ENCODE results near the gene ABCA7. TPM values are rescaled to one million over a fixed set of nuclear protein-coding genes. Genes with fewer than 3 reads are reported as not detected.

ABCA7 gene
- total RNA-seq, 1 experiment from 2014 or later: 91.4 TPM

DNA sequence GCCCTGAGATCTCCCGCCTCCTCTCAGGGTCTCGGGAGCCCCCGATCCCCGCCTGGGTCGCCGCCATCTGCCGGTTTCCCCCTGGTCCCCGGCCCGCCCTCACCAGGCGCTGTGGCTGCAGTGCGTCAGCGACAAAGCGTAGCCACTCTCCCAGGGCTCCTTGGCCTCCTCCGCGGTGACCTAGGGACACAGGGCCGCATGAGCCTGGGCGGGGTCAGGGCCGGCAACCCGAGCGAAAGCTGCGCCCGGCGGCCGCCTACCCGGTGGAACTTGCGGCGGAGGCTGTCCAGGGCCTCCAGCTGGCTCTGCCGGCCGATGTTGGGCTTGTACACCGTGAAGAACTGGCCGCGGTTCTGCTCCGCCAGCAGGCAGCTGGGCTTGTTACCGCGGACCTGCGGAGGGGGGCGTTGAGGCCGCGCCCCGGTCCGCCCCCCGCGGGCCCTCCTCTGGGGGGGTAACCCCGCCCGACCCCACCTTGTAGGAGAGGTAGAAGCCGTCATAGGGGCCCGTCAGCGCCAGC, 69.2 kb downstream of the ABCA7 start:
- RAD21 ChIA-PET (ENCODE audit: low non-redundant PET in 1 of 2, low total read pairs in 2 of 2, uncharacterized antibody in 2 of 2, unreplicated experiment in 2 of 2): no interaction called here
- no peak overlapping the region for H3K4me3 ChIP-seq (replicated peaks in 1 of 2; ENCODE audit: low read depth in 1 of 2, low read length in 2 of 2)
- H3K27ac ChIP-seq (ENCODE audit: low read depth, low read length): no peak overlapping the region
- H3K79me2 ChIP-seq (ENCODE audit: insufficient read depth, low read length): peaks cover 24% of the 10 kb centered on the region
- POLR2A ChIA-PET: no interaction called here
- no peak overlapping the region for H3K9ac ChIP-seq (ENCODE audit: low read length)
- H3K36me3 ChIP-seq (ENCODE audit: control insufficient read depth in 1 of 2, insufficient read depth in 2 of 2, low read length in 2 of 2): peaks cover 4 to 23% of the 10 kb centered on the region in 2 experiments; a peak in 3 of 4 replicates
- H4K20me1 ChIP-seq (ENCODE audit: insufficient read depth): no peaks in the 10 kb centered on the region
- no peak overlapping the region for H2AFZ ChIP-seq (ENCODE audit: low read depth, low read length, poor library complexity, severe bottlenecking)
- no peak for DNase-seq (ENCODE audit: low read depth, low spot score)
- CTCF ChIA-PET: no interaction called here
- ATAC-seq: no peak
- intact Hi-C loops (cut with micrococcal nuclease): no loop called here
- no peaks in the 10 kb centered on the region for H3K9me3 ChIP-seq (ENCODE audit: control insufficient read depth in 1 of 2, insufficient read depth in 1 of 2, low read depth in 1 of 2, low read length in 2 of 2)
- peaks cover 18 to 52% of the 10 kb centered on the region in 2 experiments for H3K4me1 ChIP-seq (ENCODE audit: control insufficient read depth in 1 of 2, insufficient read depth in 2 of 2, low read length in 2 of 2)
- TF ChIP-seq FOSL1 (IDR thresholded peaks at IDR 0.05; ENCODE audit: low read depth) (no peak), ZFX (IDR thresholded peaks at IDR 0.05) (no peak; the same call in 1 of the 2 replicates), TCF7L2 (IDR thresholded peaks at IDR 0.05; ENCODE audit: borderline replicate concordance, extremely low read depth, insufficient read depth, insufficient read length) (no peak), RAD21 (IDR thresholded peaks at IDR 0.05; ENCODE audit: low read depth) (no peak), CEBPB (IDR thresholded peaks at IDR 0.05; ENCODE audit: low read depth) (no peak), MAX (IDR thresholded peaks at IDR 0.05) (no peak), ATF3 (IDR thresholded peaks at IDR 0.05) (no peak), ZNF274 (IDR thresholded peaks at IDR 0.05; ENCODE audit: low read depth, low read length) (no peak), ELF1 (IDR thresholded peaks at IDR 0.05; ENCODE audit: borderline replicate concordance, low read depth) (no peak), SRF (IDR thresholded peaks at IDR 0.05; ENCODE audit: low read depth) (no peak), EZH2 (IDR thresholded peaks at IDR 0.05) (no peak), JUND (IDR thresholded peaks at IDR 0.05) (no peak), POLR2AphosphoS5 (IDR thresholded peaks at IDR 0.05; ENCODE audit: low read depth, low read length) (no peak), POLR2A (IDR thresholded peaks at IDR 0.05; ENCODE audit: borderline replicate concordance, extremely low read depth, insufficient read depth, insufficient read length) (no peak), YY1 (IDR thresholded peaks at IDR 0.05; ENCODE audit: extremely low read depth, insufficient replicate concordance, low read depth, low read length) (no peak), ZBTB33 (IDR thresholded peaks at IDR 0.05; ENCODE audit: extremely low read depth, insufficient replicate concordance, low read length) (no peak), EZH2phosphoT487 (IDR thresholded peaks at IDR 0.05; ENCODE audit: borderline replicate concordance) (no peak), SIN3A (IDR thresholded peaks at IDR 0.05; ENCODE audit: low read depth) (no peak), EGR1 (IDR thresholded peaks at IDR 0.05; ENCODE audit: low read depth) (no peak)
- TF ChIP-seq, protein P1, sequence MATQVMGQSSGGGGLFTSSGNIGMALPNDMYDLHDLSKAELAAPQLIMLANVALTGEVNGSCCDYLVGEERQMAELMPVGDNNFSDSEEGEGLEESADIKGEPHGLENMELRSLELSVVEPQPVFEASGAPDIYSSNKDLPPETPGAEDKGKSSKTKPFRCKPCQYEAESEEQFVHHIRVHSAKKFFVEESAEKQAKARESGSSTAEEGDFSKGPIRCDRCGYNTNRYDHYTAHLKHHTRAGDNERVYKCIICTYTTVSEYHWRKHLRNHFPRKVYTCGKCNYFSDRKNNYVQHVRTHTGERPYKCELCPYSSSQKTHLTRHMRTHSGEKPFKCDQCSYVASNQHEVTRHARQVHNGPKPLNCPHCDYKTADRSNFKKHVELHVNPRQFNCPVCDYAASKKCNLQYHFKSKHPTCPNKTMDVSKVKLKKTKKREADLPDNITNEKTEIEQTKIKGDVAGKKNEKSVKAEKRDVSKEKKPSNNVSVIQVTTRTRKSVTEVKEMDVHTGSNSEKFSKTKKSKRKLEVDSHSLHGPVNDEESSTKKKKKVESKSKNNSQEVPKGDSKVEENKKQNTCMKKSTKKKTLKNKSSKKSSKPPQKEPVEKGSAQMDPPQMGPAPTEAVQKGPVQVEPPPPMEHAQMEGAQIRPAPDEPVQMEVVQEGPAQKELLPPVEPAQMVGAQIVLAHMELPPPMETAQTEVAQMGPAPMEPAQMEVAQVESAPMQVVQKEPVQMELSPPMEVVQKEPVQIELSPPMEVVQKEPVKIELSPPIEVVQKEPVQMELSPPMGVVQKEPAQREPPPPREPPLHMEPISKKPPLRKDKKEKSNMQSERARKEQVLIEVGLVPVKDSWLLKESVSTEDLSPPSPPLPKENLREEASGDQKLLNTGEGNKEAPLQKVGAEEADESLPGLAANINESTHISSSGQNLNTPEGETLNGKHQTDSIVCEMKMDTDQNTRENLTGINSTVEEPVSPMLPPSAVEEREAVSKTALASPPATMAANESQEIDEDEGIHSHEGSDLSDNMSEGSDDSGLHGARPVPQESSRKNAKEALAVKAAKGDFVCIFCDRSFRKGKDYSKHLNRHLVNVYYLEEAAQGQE (IDR thresholded peaks at IDR 0.05; ENCODE audit: low read depth): no peak
- H3K9me2 ChIP-seq (ENCODE audit: insufficient read depth): no peaks in the 10 kb centered on the region
- H3K27me3 ChIP-seq (ENCODE audit: insufficient read depth, low read length): no peaks in the 10 kb centered on the region
- H3K4me2 ChIP-seq (ENCODE audit: low read length): no peak overlapping the region
- BruUV-seq (replicated peaks): no TSS peak

All from HCT116 (cell line).